Activated naive CD4-positive, alpha-beta T cell treated with anti-CD3 and anti-CD28 coated beads for 36 hours (primary cell): ENCODE measurements around the gene TBC1D4. TPM values are rescaled to one million over a fixed set of nuclear protein-coding genes. Genes with fewer than 3 reads are reported as not detected.
"Not testable (repeated sequence)": the region's sequence is repeated elsewhere in the genome, so short reads cannot be mapped to it uniquely, and the experiment has no call there.

ENCODE experiments used
- CTCF ChIA-PET: fragments of 350-600 bp; sonication (Branson Sonifier 250); formaldehyde crosslinking; loops from one replicate; lab custom pipeline; 2021; ENCODE audit warnings: antibody characterized with exemption; lab: Charles Lee
- DNase-seq: peaks from one replicate; pipeline ENCODE4 v3.0.0-alpha.2; 2020
- H3K27ac Mint-ChIP-seq: one replicate; pipeline ENCODE4 v1.8.0; 2021; ENCODE audit warnings: mild to moderate bottlenecking, mixed read lengths
- H3K27me3 Mint-ChIP-seq: one replicate; pipeline ENCODE4 v1.8.0; 2021; ENCODE audit warnings: low read depth, mixed read lengths
- H3K36me3 Mint-ChIP-seq: one replicate; pipeline ENCODE4 v1.8.0; 2021; ENCODE audit warnings: low read depth, mixed read lengths
- H3K4me1 Mint-ChIP-seq: one replicate; pipeline ENCODE4 v1.8.0; 2021; ENCODE audit warnings: low read depth, mixed read lengths
- H3K4me3 Mint-ChIP-seq: one replicate; pipeline ENCODE4 v1.8.0; 2021; ENCODE audit warnings: mild to moderate bottlenecking, moderate library complexity, mixed read lengths
- H3K9me3 Mint-ChIP-seq: one replicate; pipeline ENCODE4 v1.8.0; 2021; ENCODE audit warnings: mixed read lengths
- intact Hi-C: fragments of 100-400 bp; cut with micrococcal nuclease; formaldehyde crosslinking; loops from one replicate; pipeline ENCODE4 v1.15.1; 2023
- total RNA-seq, 2 experiments: library from RNA; stranded (reverse); gene quantifications; one replicate each; pipeline ENCODE4 v1.2.3, GENCODE V29; 2021

Gene TBC1D4
- total RNA-seq, 2 experiments from 2014 or later, result 13.4 to 19.7 TPM

- H3K36me3 Mint-ChIP-seq, result peaks cover 28% of the 10 kb centered on the region
- no peaks in the 10 kb centered on the region for H3K27me3 Mint-ChIP-seq
- H3K4me1 Mint-ChIP-seq, result peaks cover 22% of the 10 kb centered on the region
- no peak overlapping the region for H3K27ac Mint-ChIP-seq
- H3K9me3 Mint-ChIP-seq, result no peaks in the 10 kb centered on the region
- H3K4me3 Mint-ChIP-seq, result no peak overlapping the region
- no peak for DNase-seq
- intact Hi-C loops, result no loop called here
- CTCF ChIA-PET, result interaction anchor here (2.1 kb wide), 1 partner anchor 30 kb away, joined by 5 read pairs; no protein-coding TSS in a partner anchor
Measured at GRCh38 chr13:75296641-75297040, 185.3 kb downstream of the TBC1D4 start.

- H3K9me3 Mint-ChIP-seq, result no peaks in the 10 kb centered on the region
- peaks cover 36% of the 10 kb centered on the region for H3K36me3 Mint-ChIP-seq
- H3K27me3 Mint-ChIP-seq, result no peaks in the 10 kb centered on the region
- H3K4me1 Mint-ChIP-seq, result peaks cover 20% of the 10 kb centered on the region
- H3K27ac Mint-ChIP-seq, result no peak overlapping the region
- H3K4me3 Mint-ChIP-seq, result no peak overlapping the region
- intact Hi-C loops, result no loop called here
- DNase-seq, result no peak
- CTCF ChIA-PET, result interaction anchor here (0.7 to 1.7 kb wide), 2 partner anchors 34 to 35 kb away, joined by 3 read pairs; no protein-coding TSS in a partner anchor
Measured at GRCh38 chr13:75295201-75295600, 186.8 kb downstream of the TBC1D4 start.

GRCh38 chr13:75294110-75294509 is 187.9 kb downstream of the TBC1D4 start:
- DNase-seq, result no peak
- Mint-ChIP-seq H3K36me3 (peaks cover 35% of the 10 kb centered on the region), H3K4me3 (no peak overlapping the region), H3K4me1 (peaks cover 20% of the 10 kb centered on the region), H3K9me3 (no peaks in the 10 kb centered on the region), H3K27ac (no peak overlapping the region), H3K27me3 (no peaks in the 10 kb centered on the region)
- intact Hi-C loops, result no loop called here
- CTCF ChIA-PET, result interaction anchor here (1.3 kb wide), 1 partner anchor 74 kb away, joined by 5 read pairs; no protein-coding TSS in a partner anchor

- no peak overlapping the region for H3K4me3 Mint-ChIP-seq
Measured at GRCh38 chr13:75285310-75285709, 196.7 kb downstream of the TBC1D4 start.

GRCh38 chr13:75279834-75280369 is 202.1 kb downstream of the TBC1D4 start:
- Mint-ChIP-seq H3K27ac (no peak overlapping the region), H3K27me3 (no peaks in the 10 kb centered on the region), H3K36me3 (peaks cover 24% of the 10 kb centered on the region), H3K4me1 (no peaks in the 10 kb centered on the region), H3K4me3 (no peak overlapping the region), H3K9me3 (peaks cover 30% of the 10 kb centered on the region)
- intact Hi-C loops, result no loop called here
- no peak for DNase-seq
- CTCF ChIA-PET, result no interaction called here

More at GRCh38 chr13:75285310-75285709, 196.7 kb downstream of the TBC1D4 start:
- Mint-ChIP-seq H3K27me3 (no peaks in the 10 kb centered on the region), H3K27ac (no peak overlapping the region), H3K9me3 (peaks cover 20% of the 10 kb centered on the region), H3K36me3 (peaks cover 47% of the 10 kb centered on the region), H3K4me1 (no peaks in the 10 kb centered on the region)
- intact Hi-C loops, result no loop called here
- no peak for DNase-seq
- CTCF ChIA-PET, result interaction anchor here (0.6 kb wide), 1 partner anchor 601 kb away, joined by 3 read pairs; no protein-coding TSS in a partner anchor

- H3K9me3 Mint-ChIP-seq, H3K4me1 Mint-ChIP-seq, CTCF ChIA-PET, H3K27ac Mint-ChIP-seq, DNase-seq, H3K27me3 Mint-ChIP-seq, intact Hi-C loops, H3K4me3 Mint-ChIP-seq, H3K36me3 Mint-ChIP-seq: not testable (repeated sequence)
Measured at GRCh38 chr13:75273695-75274094, 208.3 kb downstream of the TBC1D4 start.

GRCh38 chr13:75271846-75272245 is 210.1 kb downstream of the TBC1D4 start:
- no peak overlapping the region for H3K27ac Mint-ChIP-seq
- no peaks in the 10 kb centered on the region for H3K4me1 Mint-ChIP-seq
- peaks cover 6% of the 10 kb centered on the region for H3K9me3 Mint-ChIP-seq
- DNase-seq, result no peak
- CTCF ChIA-PET, result no interaction called here
- H3K4me3 Mint-ChIP-seq, result no peak overlapping the region
- intact Hi-C loops, result no loop called here
- H3K27me3 Mint-ChIP-seq, result no peaks in the 10 kb centered on the region
- peaks cover 5% of the 10 kb centered on the region for H3K36me3 Mint-ChIP-seq

- CTCF ChIA-PET, H3K4me3 Mint-ChIP-seq, H3K27me3 Mint-ChIP-seq, intact Hi-C loops, H3K9me3 Mint-ChIP-seq, DNase-seq, H3K4me1 Mint-ChIP-seq, H3K27ac Mint-ChIP-seq, H3K36me3 Mint-ChIP-seq: not testable (repeated sequence)
Measured at GRCh38 chr13:75268481-75268880, 213.5 kb downstream of the TBC1D4 start.

- CTCF ChIA-PET, result interaction anchor here (0.6 to 0.7 kb wide), 2 partner anchors 45 to 347 kb away, joined by 3 read pairs; no protein-coding TSS in a partner anchor
- Mint-ChIP-seq H3K4me3 (no peak overlapping the region), H3K27ac (no peak overlapping the region), H3K36me3 (no peaks in the 10 kb centered on the region), H3K27me3 (no peaks in the 10 kb centered on the region), H3K9me3 (no peaks in the 10 kb centered on the region), H3K4me1 (no peaks in the 10 kb centered on the region)
- no peak for DNase-seq
- intact Hi-C loops, result no loop called here
Measured at GRCh38 chr13:75264611-75265010, 217.4 kb downstream of the TBC1D4 start.

- Mint-ChIP-seq H3K27me3 (no peaks in the 10 kb centered on the region), H3K36me3 (no peaks in the 10 kb centered on the region), H3K4me1 (no peaks in the 10 kb centered on the region), H3K27ac (no peak overlapping the region), H3K9me3 (no peaks in the 10 kb centered on the region), H3K4me3 (no peak overlapping the region)
- DNase-seq, result no peak
- intact Hi-C loops, result no loop called here
- CTCF ChIA-PET, result interaction anchor here (0.6 to 0.8 kb wide), 3 partner anchors 44 to 346 kb away, joined by 3 to 4 read pairs (median 3); no protein-coding TSS in a partner anchor
Measured at GRCh38 chr13:75263741-75264407, 218.1 kb downstream of the TBC1D4 start.

GRCh38 chr13:75258159-75258782 is 223.7 kb downstream of the TBC1D4 start:
- CTCF ChIA-PET, result interaction anchor here (1.0 to 2.4 kb wide), 3 partner anchors 38 to 99 kb away, joined by 3 to 8 read pairs (median 3); no protein-coding TSS in a partner anchor

GRCh38 chr13:75256922-75257321 is 225.0 kb downstream of the TBC1D4 start:
- H3K27me3 Mint-ChIP-seq, result peaks cover 6% of the 10 kb centered on the region
- H3K27ac Mint-ChIP-seq, result no peak overlapping the region
- H3K9me3 Mint-ChIP-seq, result no peaks in the 10 kb centered on the region
- intact Hi-C loops, result no loop called here
- CTCF ChIA-PET, result interaction anchor here (0.6 to 2.4 kb wide), 2 partner anchors 32 to 37 kb away, joined by 4 to 8 read pairs; no protein-coding TSS in a partner anchor
- no peak overlapping the region for H3K4me3 Mint-ChIP-seq
- no peak for DNase-seq
- H3K4me1 Mint-ChIP-seq, result no peaks in the 10 kb centered on the region
- H3K36me3 Mint-ChIP-seq, result no peaks in the 10 kb centered on the region

More at GRCh38 chr13:75258159-75258782, 223.7 kb downstream of the TBC1D4 start:
- Mint-ChIP-seq H3K4me3 (no peak overlapping the region), H3K36me3 (no peaks in the 10 kb centered on the region), H3K27ac (no peak overlapping the region), H3K4me1 (no peaks in the 10 kb centered on the region), H3K9me3 (no peaks in the 10 kb centered on the region), H3K27me3 (peaks cover 3% of the 10 kb centered on the region)
- intact Hi-C loops, result no loop called here
- DNase-seq, result no peak
